HepG2 (cell line): Measurements from ENCODE around the gene TXNRD2. TPM values are rescaled to one million over a fixed set of nuclear protein-coding genes. Genes with fewer than 3 reads are reported as not detected.

Experiments used
- microRNA-seq: library from miRNA; unstranded; fragments of <30 nt; microRNA quantifications from one replicate; pipeline ENCODE4, GENCODE V29; 2020
- polyA plus RNA-seq, 8 experiments: library from polyadenylated mRNA; depleted of rRNA in 3 of 8; stranded (reverse) in 7 of 8; unstranded in 1 of 8; fragments of >200 nt; fragmentation: Illumina TruSeq in 4 of 8; extraction: Trizol in 4 of 8; gene quantifications; 2 replicates each; pipeline versions ENCODE4 v1.2.1 to v1.2.3, GENCODE V29; 2011 to 2016; ENCODE audit warnings: low read depth in 4 of 8, missing spikeins in 1 of 8, mixed read lengths in 1 of 8; ENCODE audit not compliant: insufficient read depth in 1 of 8
- total RNA-seq, 5 experiments: library from RNA; depleted of rRNA; stranded (reverse); fragments of >200 nt; fragmentation: Illumina TruSeq; extraction: Trizol; gene quantifications; 2 replicates each; pipeline ENCODE4 v1.2.3, GENCODE V29; 2016; ENCODE audit warnings: low read depth in 1 of 5

The TXNRD2 gene
- total and polyA plus RNA-seq, 2 of the 13 experiments (the other 11 are each of a cell fraction or from before 2014, with no cell fraction given): 17.5 to 18.6 TPM

Small RNA genes within 50 kb of the gene (microRNA-seq; reads per million reads assigned to microRNA genes)
- not detected for gene MIR4761

Other genes with a start within 250 kb of the TXNRD2 start
- gene SEPTIN5, start 227.3 kb downstream of the TXNRD2 start, total RNA-seq (2016; rRNA removed; fragmentation: Illumina TruSeq; extraction: Trizol): not detected in 2 replicates
- gene SEPTIN5, start 227.3 kb downstream of the TXNRD2 start, polyA plus RNA-seq (2011; rRNA removed): 0.33 and 0.55 TPM in 2 replicates
- gene GP1BB, start 218.3 kb downstream of the TXNRD2 start, total RNA-seq (2016; rRNA removed; fragmentation: Illumina TruSeq; extraction: Trizol): not detected in 2 replicates
- gene GP1BB, start 218.3 kb downstream of the TXNRD2 start, polyA plus RNA-seq (2011; rRNA removed): 0.07 TPM in 1 of 2 replicates, not detected in the other
- not detected in 2 replicates for gene TBX1, start 181.0 kb downstream of the TXNRD2 start, total RNA-seq (2016; rRNA removed; fragmentation: Illumina TruSeq; extraction: Trizol)
- gene TBX1, start 181.0 kb downstream of the TXNRD2 start, polyA plus RNA-seq (2011; rRNA removed): not detected in 2 replicates
- gene GNB1L, start 86.9 kb downstream of the TXNRD2 start, total RNA-seq (2016; rRNA removed; fragmentation: Illumina TruSeq; extraction: Trizol): 7.4 and 7.7 TPM in 2 replicates
- 2.1 and 2.5 TPM in 2 replicates for gene GNB1L, start 86.9 kb downstream of the TXNRD2 start, polyA plus RNA-seq (2011; rRNA removed)
- gene RTL10, start 86.9 kb downstream of the TXNRD2 start, total RNA-seq (2016; rRNA removed; fragmentation: Illumina TruSeq; extraction: Trizol): 14.1 and 17.6 TPM in 2 replicates
- 15.8 and 18.2 TPM in 2 replicates for gene RTL10, start 86.9 kb downstream of the TXNRD2 start, polyA plus RNA-seq (2011; rRNA removed)
- gene COMT, start within 50 bp of the TXNRD2 start, total RNA-seq (2016; rRNA removed; fragmentation: Illumina TruSeq; extraction: Trizol): 144 and 162 TPM in 2 replicates
- 156 and 194 TPM in 2 replicates for gene COMT, start within 50 bp of the TXNRD2 start, polyA plus RNA-seq (2011; rRNA removed)
- gene ARVCF, start 75.0 kb upstream of the TXNRD2 start, total RNA-seq (2016; rRNA removed; fragmentation: Illumina TruSeq; extraction: Trizol): 10.4 and 17.7 TPM in 2 replicates
- 16.4 and 23.8 TPM in 2 replicates for gene ARVCF, start 75.0 kb upstream of the TXNRD2 start, polyA plus RNA-seq (2011; rRNA removed)
- gene TANGO2, start 79.3 kb upstream of the TXNRD2 start, total RNA-seq (2016; rRNA removed; fragmentation: Illumina TruSeq; extraction: Trizol): 12.1 and 12.9 TPM in 2 replicates
- gene TANGO2, start 79.3 kb upstream of the TXNRD2 start, polyA plus RNA-seq (2011; rRNA removed): 14.8 and 20.8 TPM in 2 replicates
- gene DGCR8, start 138.4 kb upstream of the TXNRD2 start, total RNA-seq (2016; rRNA removed; fragmentation: Illumina TruSeq; extraction: Trizol): 14.8 and 23.2 TPM in 2 replicates
- 10.2 and 14.6 TPM in 2 replicates for gene DGCR8, start 138.4 kb upstream of the TXNRD2 start, polyA plus RNA-seq (2011; rRNA removed)
- gene RANBP1, start 174.3 kb upstream of the TXNRD2 start, total RNA-seq (2016; rRNA removed; fragmentation: Illumina TruSeq; extraction: Trizol): 492 and 544 TPM in 2 replicates
- 167 and 181 TPM in 2 replicates for gene RANBP1, start 174.3 kb upstream of the TXNRD2 start, polyA plus RNA-seq (2011; rRNA removed)
- 18.4 and 30.3 TPM in 2 replicates for gene TRMT2A, start 175.4 kb upstream of the TXNRD2 start, total RNA-seq (2016; rRNA removed; fragmentation: Illumina TruSeq; extraction: Trizol)
- gene TRMT2A, start 175.4 kb upstream of the TXNRD2 start, polyA plus RNA-seq (2011; rRNA removed): 24.0 and 30.8 TPM in 2 replicates
- 2.2 and 7.5 TPM in 2 replicates for gene ZDHHC8, start 190.0 kb upstream of the TXNRD2 start, total RNA-seq (2016; rRNA removed; fragmentation: Illumina TruSeq; extraction: Trizol)
- 21.3 and 23.8 TPM in 2 replicates for gene ZDHHC8, start 190.0 kb upstream of the TXNRD2 start, polyA plus RNA-seq (2011; rRNA removed)
- not detected in 2 replicates for gene CCDC188, start 209.2 kb upstream of the TXNRD2 start, total RNA-seq (2016; rRNA removed; fragmentation: Illumina TruSeq; extraction: Trizol)
- gene CCDC188, start 209.2 kb upstream of the TXNRD2 start, polyA plus RNA-seq (2011; rRNA removed): not detected in 2 replicates